Naive thymus-derived CD8-positive, alpha-beta T cell (primary cell): ENCODE results near the gene OSBPL2. TPM values are rescaled to one million over a fixed set of nuclear protein-coding genes. Genes with fewer than 3 reads are reported as not detected.

ENCODE experiments used
- ATAC-seq, 2 donors: fragments of 150-1000 bp; cut with Tn5 transposase in 1 of 2; sonication (Bioruptor Pico), chemical (Tn5 transposase) in 1 of 2; 1 replicate in 1 of 2; 2 replicates in 1 of 2; pipeline ENCODE4 v1.10.0; 2021; ENCODE audit warnings: mild to moderate bottlenecking in 2 of 2, moderate library complexity in 2 of 2
- POLR2A ChIA-PET: fragments of 350-600 bp; sonication (Branson Sonifier 250); formaldehyde crosslinking; loops from one replicate; lab custom pipeline; 2021; ENCODE audit warnings: antibody characterized with exemption; lab: Charles Lee
- DNase-seq, 10 donors: peaks; one replicate each; pipeline versions ENCODE4 v3.0.0 to v3.0.0-alpha.2; 2020 to 2022
- H3K27ac Mint-ChIP-seq, 10 donors: one replicate each; pipeline ENCODE4 v1.8.0; 2020 to 2022; ENCODE audit warnings: mild to moderate bottlenecking in 10 of 10, mixed read lengths in 10 of 10, moderate library complexity in 4 of 10, inconsistent platforms in 1 of 10
- H3K27me3 Mint-ChIP-seq, 5 donors: one replicate each; pipeline ENCODE4 v1.8.0; 2021 to 2022; ENCODE audit warnings: mixed read lengths in 5 of 5
- H3K36me3 Mint-ChIP-seq, 3 donors: one replicate each; pipeline ENCODE4 v1.8.0; 2020 to 2022; ENCODE audit warnings: mixed read lengths in 3 of 3, mild to moderate bottlenecking in 2 of 3, inconsistent platforms in 1 of 3
- H3K4me1 Mint-ChIP-seq, 4 donors: one replicate each; pipeline ENCODE4 v1.8.0; 2021 to 2022; ENCODE audit warnings: mixed read lengths in 4 of 4
- H3K4me3 Mint-ChIP-seq, 10 donors: one replicate each; pipeline ENCODE4 v1.8.0; 2020 to 2022; ENCODE audit warnings: mild to moderate bottlenecking in 10 of 10, mixed read lengths in 10 of 10, moderate library complexity in 6 of 10, inconsistent platforms in 1 of 10
- H3K9me3 Mint-ChIP-seq, 9 donors: one replicate each; pipeline ENCODE4 v1.8.0; 2020 to 2022; ENCODE audit warnings: mixed read lengths in 9 of 9, mild to moderate bottlenecking in 3 of 9, inconsistent platforms in 1 of 9, moderate library complexity in 1 of 9
- polyA plus RNA-seq, 3 donors: library from polyadenylated mRNA; unstranded; fragments of 300-500 nt; fragmentation: Illumina TruSeq; gene quantifications; one replicate each; pipeline ENCODE4 v1.2.3, GENCODE V29; 2021
- total RNA-seq, 8 experiments: library from RNA in 2 of 8; stranded (reverse) in 2 of 8; gene quantifications; one replicate each; pipeline ENCODE4 v1.2.3 and lab custom pipeline; 2021 to 2026

The OSBPL2 gene
- total and polyA plus RNA-seq, 5 experiments from 2014 or later: 15.4 to 74.5 (median 22.1) TPM

GRCh38 chr20:62243906-62244515 lies 5.7 kb downstream of the OSBPL2 start:
- Mint-ChIP-seq H3K27ac (peak overlapping the region in 4 of 10 donors; percentile 41 to 71 (median 66)), H3K4me3 (peak overlapping the region in 3 of 10 donors; percentile 11 to 41 (median 24)), H3K4me1 (peaks cover 16 to 79% (median 62%) of the 10 kb centered on the region in 4 donors), H3K27me3 (no peaks in the 10 kb centered on the region), H3K9me3 (no peaks in the 10 kb centered on the region), H3K36me3 (peaks cover 0 to 24% (median 0%) of the 10 kb centered on the region in 3 donors)
- ATAC-seq (no peak), DNase-seq (no peak)
- POLR2A ChIA-PET: no interaction called here

DNA sequence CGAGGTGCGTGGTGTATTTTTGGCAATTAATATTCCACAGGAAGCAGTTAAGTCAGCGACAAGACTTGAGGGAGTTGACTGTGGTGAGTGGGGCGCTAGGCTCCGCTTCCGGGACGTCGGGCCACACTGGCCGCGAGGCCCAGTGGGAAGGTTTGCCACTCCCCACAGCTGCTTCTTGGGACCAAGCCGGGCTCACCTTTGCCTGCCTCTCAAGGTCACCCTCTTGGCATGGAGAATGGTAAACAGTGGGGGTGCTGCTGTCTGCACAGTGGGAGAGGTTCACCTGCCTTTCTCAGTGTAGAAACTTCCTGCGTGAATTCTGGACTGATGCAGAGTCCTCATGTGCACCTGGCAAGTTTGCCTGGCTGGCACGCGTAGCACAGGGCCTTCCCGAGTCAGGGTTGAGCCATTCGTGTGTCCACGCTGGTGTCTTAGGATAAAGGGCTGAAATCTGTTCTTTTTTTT lies 6.4 kb downstream of the OSBPL2 start:
- peak in 1 of 2 donors; percentile 53 for ATAC-seq
- H3K27ac Mint-ChIP-seq: peak overlapping the region in 7 of 10 donors; percentile 14 to 77 (median 71)
- H3K4me3 Mint-ChIP-seq: peak overlapping the region in 4 of 10 donors; percentile 11 to 41 (median 22)
- no peak for DNase-seq
- no peaks in the 10 kb centered on the region for H3K9me3 Mint-ChIP-seq
- POLR2A ChIA-PET: interaction anchor here (0.7 kb wide), 1 partner anchor 174 kb away, joined by 4 read pairs; no protein-coding TSS in a partner anchor
- H3K27me3 Mint-ChIP-seq: no peaks in the 10 kb centered on the region
- peaks cover 18 to 75% (median 57%) of the 10 kb centered on the region in 4 donors for H3K4me1 Mint-ChIP-seq
- peaks cover 0 to 24% (median 0%) of the 10 kb centered on the region in 3 donors for H3K36me3 Mint-ChIP-seq

- Mint-ChIP-seq H3K27me3 (no peaks in the 10 kb centered on the region), H3K36me3 (peaks cover 0 to 28% (median 0%) of the 10 kb centered on the region in 3 donors), H3K4me3 (no peak overlapping the region), H3K27ac (no peak overlapping the region), H3K9me3 (no peaks in the 10 kb centered on the region), H3K4me1 (peaks cover 23 to 72% (median 54%) of the 10 kb centered on the region in 4 donors)
- no peak for DNase-seq
- no peak for ATAC-seq
- POLR2A ChIA-PET: interaction anchor here (0.6 kb wide), 1 partner anchor 221 kb away, joined by 3 read pairs; no protein-coding TSS in a partner anchor
Observed at GRCh38 chr20:62245911-62246280, 7.6 kb downstream of the OSBPL2 start.

- ATAC-seq (no peak), DNase-seq (no peak)
- no peak overlapping the region for H3K4me3 Mint-ChIP-seq
- peaks cover 0 to 25% (median 0%) of the 10 kb centered on the region in 3 donors for H3K36me3 Mint-ChIP-seq
- H3K4me1 Mint-ChIP-seq: peaks cover 21 to 69% (median 50%) of the 10 kb centered on the region in 4 donors
- no peaks in the 10 kb centered on the region for H3K27me3 Mint-ChIP-seq
- POLR2A ChIA-PET: no interaction called here
- no peaks in the 10 kb centered on the region for H3K9me3 Mint-ChIP-seq
- no peak overlapping the region for H3K27ac Mint-ChIP-seq
Observed at GRCh38 chr20:62246431-62246830, 8.1 kb downstream of the OSBPL2 start.

DNA sequence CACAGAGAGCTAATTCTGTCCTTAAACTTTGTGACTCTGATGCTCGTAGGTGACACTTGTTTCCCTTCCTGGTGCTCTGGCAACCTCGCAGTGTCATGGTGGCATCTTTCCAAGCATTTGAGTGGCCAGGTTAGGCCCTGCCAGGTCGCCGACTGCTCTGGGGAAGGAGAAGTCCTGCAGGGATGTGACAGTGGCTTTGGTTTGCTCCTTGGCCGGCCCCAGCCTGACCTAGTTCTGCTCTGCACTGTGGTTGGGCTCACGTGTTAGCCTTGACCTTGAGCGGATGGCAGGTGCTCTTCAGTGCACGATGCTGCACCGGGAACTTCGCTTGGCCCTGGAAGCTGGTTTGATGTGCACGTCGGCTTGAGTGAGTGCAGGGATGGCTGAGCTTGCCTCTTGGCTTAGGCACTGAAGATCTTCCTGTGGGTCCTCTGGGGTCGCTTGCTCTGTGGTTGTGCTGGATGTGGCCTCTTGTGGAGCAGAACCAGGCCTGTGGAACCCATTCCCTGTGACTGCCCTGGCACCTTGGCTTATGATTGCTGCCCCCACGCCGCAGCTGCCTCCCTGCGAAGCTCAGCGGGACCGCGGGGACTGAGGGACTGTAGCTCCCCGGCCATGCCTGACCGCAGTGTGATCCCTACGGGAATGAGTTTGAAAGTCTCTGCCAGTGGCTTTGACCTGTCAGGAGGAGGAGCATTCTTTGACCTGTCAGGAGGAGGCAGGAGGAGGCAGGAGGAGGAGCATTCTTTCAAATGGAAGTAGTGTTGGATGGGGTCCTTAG lies 8.7 kb downstream of the OSBPL2 start:
- Mint-ChIP-seq H3K4me1 (peaks cover 18 to 67% (median 44%) of the 10 kb centered on the region in 4 donors), H3K4me3 (peak overlapping the region in 1 of 10 donors; percentile 36), H3K27me3 (no peaks in the 10 kb centered on the region), H3K27ac (peak overlapping the region in 2 of 10 donors; percentile 43 to 57), H3K9me3 (no peaks in the 10 kb centered on the region), H3K36me3 (peaks cover 0 to 19% (median 0%) of the 10 kb centered on the region in 3 donors)
- DNase-seq (no peak), ATAC-seq (no peak)
- POLR2A ChIA-PET: interaction anchor here (0.6 kb wide), 1 partner anchor 493 kb away, joined by 3 read pairs; no protein-coding TSS in a partner anchor

DNA sequence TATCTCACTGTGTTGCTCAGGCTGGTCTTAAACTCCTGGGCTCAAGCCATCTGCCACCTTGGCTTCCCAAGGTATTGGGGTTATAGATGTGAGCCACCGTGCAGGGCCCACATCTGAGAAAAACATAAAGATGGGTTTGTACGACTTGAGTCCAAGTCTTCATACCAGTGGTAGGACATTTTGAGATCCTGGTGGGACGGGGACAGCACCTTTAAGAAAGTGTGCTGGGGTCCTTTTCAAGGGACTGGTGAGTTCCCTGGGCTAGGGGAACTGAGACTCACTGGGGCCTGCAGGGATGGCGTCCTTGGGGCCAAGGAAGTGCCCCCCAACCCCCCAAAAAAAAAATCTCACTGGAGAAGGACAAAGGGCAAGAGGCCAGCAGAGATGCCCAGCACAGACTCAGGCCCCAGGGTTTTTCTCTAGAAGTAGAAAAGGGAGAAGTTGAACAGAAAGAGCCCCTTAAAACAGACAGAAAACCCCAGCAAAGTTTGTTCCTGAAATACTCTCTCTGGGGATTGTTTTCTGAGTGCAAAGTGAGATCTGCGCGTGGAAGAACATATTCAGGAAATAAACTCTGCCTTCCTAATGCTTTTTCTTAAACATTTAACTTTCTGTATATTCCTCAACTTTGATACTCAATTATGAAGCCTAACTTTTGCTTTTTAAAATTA lies 10.7 kb downstream of the OSBPL2 start:
- no peak for ATAC-seq
- H3K27ac Mint-ChIP-seq: no peak overlapping the region
- POLR2A ChIA-PET: no interaction called here
- H3K9me3 Mint-ChIP-seq: no peaks in the 10 kb centered on the region
- H3K36me3 Mint-ChIP-seq: peaks cover 0 to 13% (median 5%) of the 10 kb centered on the region in 3 donors
- H3K27me3 Mint-ChIP-seq: no peaks in the 10 kb centered on the region
- H3K4me3 Mint-ChIP-seq: no peak overlapping the region
- peaks cover 25 to 71% (median 40%) of the 10 kb centered on the region in 4 donors for H3K4me1 Mint-ChIP-seq
- DNase-seq: no peak

DNA sequence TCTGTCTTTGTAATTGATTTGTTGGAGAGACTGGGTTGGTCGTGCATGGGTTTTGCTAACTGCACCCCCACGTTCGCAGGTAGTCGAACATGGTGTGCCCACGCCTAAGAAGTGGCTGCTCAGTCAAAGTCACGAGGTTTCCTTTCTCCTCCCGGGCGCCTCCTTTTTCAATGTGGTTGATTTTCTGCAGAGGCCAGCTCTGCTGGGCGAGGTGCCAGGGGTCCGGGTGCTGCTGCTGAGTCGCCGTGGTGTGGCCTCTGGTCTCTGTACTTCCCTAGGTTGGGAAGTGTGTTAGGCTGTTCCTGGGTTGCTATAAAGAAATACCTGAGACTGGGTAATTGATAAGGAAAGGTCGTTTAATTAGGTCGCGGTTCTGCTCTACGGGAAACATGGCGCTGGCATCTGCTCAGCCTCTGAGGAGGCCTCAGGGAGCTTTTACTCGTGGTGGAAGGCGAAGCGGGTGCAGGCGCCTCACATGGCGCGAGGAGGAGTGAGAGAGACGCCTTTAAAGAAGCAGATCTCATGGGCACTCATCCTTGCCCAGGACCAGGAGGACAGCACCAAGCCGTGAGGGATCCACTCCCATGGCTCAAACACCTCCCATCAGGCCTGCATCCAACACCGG lies 14.1 kb downstream of the OSBPL2 start:
- ATAC-seq (no peak), DNase-seq (no peak)
- peaks cover 24 to 52% (median 28%) of the 10 kb centered on the region in 4 donors for H3K4me1 Mint-ChIP-seq
- no peaks in the 10 kb centered on the region for H3K27me3 Mint-ChIP-seq
- no peaks in the 10 kb centered on the region for H3K9me3 Mint-ChIP-seq
- H3K4me3 Mint-ChIP-seq: no peak overlapping the region
- peaks cover 0 to 30% (median 5%) of the 10 kb centered on the region in 3 donors for H3K36me3 Mint-ChIP-seq
- POLR2A ChIA-PET: no interaction called here
- H3K27ac Mint-ChIP-seq: peak overlapping the region in 1 of 10 donors; percentile 53

DNA sequence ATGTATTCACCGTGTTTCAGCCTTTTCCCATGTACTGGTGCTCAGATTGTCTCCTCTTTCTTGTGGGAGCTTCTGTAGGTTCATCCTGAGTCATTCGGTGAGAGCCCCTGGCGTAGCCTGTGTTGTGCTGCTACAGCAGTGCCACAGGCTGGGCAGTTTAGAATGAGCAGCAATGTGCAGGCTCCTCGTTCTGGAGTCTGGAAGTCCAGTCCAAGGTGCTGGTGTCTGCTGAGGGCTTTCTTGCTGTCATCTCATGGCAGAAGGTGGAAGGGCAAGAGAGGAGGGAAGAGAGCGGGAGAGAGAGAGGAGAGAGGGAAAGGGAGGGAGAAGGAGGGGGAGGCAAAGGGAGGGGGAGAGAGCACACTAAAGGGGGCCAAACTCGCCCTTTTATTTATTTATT lies 15.1 kb downstream of the OSBPL2 start:
- POLR2A ChIA-PET: interaction anchor here (0.6 to 0.8 kb wide), 2 partner anchors 36 to 133 kb away, joined by 4 to 5 read pairs; partner anchors contain the start of gene RPS21

GRCh38 chr20:62254021-62254724 lies 15.9 kb downstream of the OSBPL2 start:
- no peak for ATAC-seq
- H3K27me3 Mint-ChIP-seq: no peaks in the 10 kb centered on the region
- no peak overlapping the region for H3K4me3 Mint-ChIP-seq
- H3K36me3 Mint-ChIP-seq: peaks cover 0 to 47% (median 5%) of the 10 kb centered on the region in 3 donors
- H3K4me1 Mint-ChIP-seq: peaks cover 17 to 44% (median 25%) of the 10 kb centered on the region in 4 donors
- H3K9me3 Mint-ChIP-seq: no peaks in the 10 kb centered on the region
- H3K27ac Mint-ChIP-seq: peak overlapping the region in 2 of 10 donors; percentile 15 to 34
- no peak for DNase-seq
- POLR2A ChIA-PET: no interaction called here

More for the DNA sequence above, 15.1 kb downstream of the OSBPL2 start:
- Mint-ChIP-seq H3K9me3 (no peaks in the 10 kb centered on the region), H3K27ac (peak overlapping the region in 1 of 10 donors; percentile 24), H3K4me1 (peaks cover 22 to 49% (median 26%) of the 10 kb centered on the region in 4 donors), H3K27me3 (no peaks in the 10 kb centered on the region), H3K36me3 (peaks cover 0 to 40% (median 5%) of the 10 kb centered on the region in 3 donors), H3K4me3 (no peak overlapping the region)
- DNase-seq (no peak), ATAC-seq (no peak)

GRCh38 chr20:62255976-62256375 lies 17.7 kb downstream of the OSBPL2 start:
- H3K27ac Mint-ChIP-seq: no peak overlapping the region
- peaks cover 0 to 58% (median 5%) of the 10 kb centered on the region in 3 donors for H3K36me3 Mint-ChIP-seq
- no peak overlapping the region for H3K4me3 Mint-ChIP-seq
- DNase-seq (no peak), ATAC-seq (no peak)
- H3K9me3 Mint-ChIP-seq: no peaks in the 10 kb centered on the region
- H3K4me1 Mint-ChIP-seq: peaks cover 8 to 36% (median 17%) of the 10 kb centered on the region in 4 donors
- no peaks in the 10 kb centered on the region for H3K27me3 Mint-ChIP-seq
- POLR2A ChIA-PET: no interaction called here

GRCh38 chr20:62258499-62259293 lies 20.4 kb downstream of the OSBPL2 start:
- Mint-ChIP-seq H3K36me3 (peaks cover 0 to 79% (median 5%) of the 10 kb centered on the region in 3 donors), H3K9me3 (no peaks in the 10 kb centered on the region), H3K4me1 (peaks cover 4 to 16% (median 7%) of the 10 kb centered on the region in 4 donors), H3K4me3 (no peak overlapping the region), H3K27me3 (no peaks in the 10 kb centered on the region), H3K27ac (peak overlapping the region in 1 of 10 donors; percentile 73)
- DNase-seq (no peak), ATAC-seq (no peak)
- POLR2A ChIA-PET: no interaction called here
